Measurements from ENCODE around the gene OR8S1.

DNA sequence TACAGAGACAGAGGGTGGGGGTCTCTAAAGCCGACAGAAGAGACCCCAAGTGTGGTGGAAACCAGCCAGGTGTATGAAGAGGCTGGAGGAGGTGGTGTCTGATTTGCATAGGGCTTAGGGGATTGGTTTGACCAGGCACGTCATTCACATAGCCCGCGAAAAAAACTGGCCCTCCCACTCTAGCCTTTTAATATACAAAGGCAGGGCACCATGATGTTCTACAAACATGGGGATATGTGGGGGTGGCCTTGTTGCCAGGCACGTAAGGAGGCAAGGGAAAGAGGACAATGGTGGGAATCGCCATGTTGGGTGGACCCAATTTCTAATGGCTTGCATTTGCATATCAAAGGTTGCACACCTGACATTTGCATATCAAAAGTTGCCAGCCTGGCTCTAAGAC is 31.2 kb downstream of the OR8S1 start:
- TF ChIP-seq CTCF (IDR thresholded peaks at IDR 0.05) (no peak), POLR2A (IDR thresholded peaks at IDR 0.05) (no peak)
